WTC11 (cell line): Measurements from ENCODE around the gene DCAF16. TPM values are rescaled to one million over a fixed set of nuclear protein-coding genes. Genes with fewer than 3 reads are reported as not detected.

Experiments used
- ATAC-seq: fragments of 200-7000 bp; cut with Tn5 transposase; 2 replicates; pipeline ENCODE4 v1.10.0; 2021; ENCODE audit warnings: mild to moderate bottlenecking, moderate library complexity
- CTCF ChIA-PET: fragments of 300-600 bp; sonication (Branson Sonifier 250); formaldehyde crosslinking; loops from one replicate; lab custom pipeline; 2021; ENCODE audit warnings: antibody characterized with exemption; lab: Charles Lee
- POLR2A ChIA-PET: fragments of 350-600 bp; sonication (Branson Sonifier 250); formaldehyde crosslinking; loops from one replicate; lab custom pipeline; 2021; ENCODE audit warnings: antibody characterized with exemption; lab: Charles Lee
- DNase-seq: peaks from one replicate; pipeline ENCODE4 v3.0.0; 2021; ENCODE audit warnings: low spot score
- H3K27ac Mint-ChIP-seq: 2 replicates; pipeline ENCODE4 v1.8.0; 2021; ENCODE audit warnings: mixed read lengths
- H3K27me3 Mint-ChIP-seq: 2 replicates; pipeline ENCODE4 v1.8.0; 2021; ENCODE audit warnings: low read depth, mild to moderate bottlenecking, moderate library complexity, mixed read lengths
- H3K36me3 Mint-ChIP-seq: 2 replicates; pipeline ENCODE4 v1.8.0; 2021; ENCODE audit warnings: mixed read lengths
- H3K4me1 Mint-ChIP-seq: 2 replicates; pipeline ENCODE4 v1.8.0; 2022; ENCODE audit warnings: mixed read lengths
- H3K4me3 Mint-ChIP-seq: 2 replicates; pipeline ENCODE4 v1.8.0; 2021; ENCODE audit warnings: mild to moderate bottlenecking, moderate library complexity, mixed read lengths
- H3K9me3 Mint-ChIP-seq: 2 replicates; pipeline ENCODE4 v1.8.0; 2021; ENCODE audit warnings: mixed read lengths
- ATF3 ChIP-seq: sonication (generic); formaldehyde crosslinking; conservative IDR thresholded peaks from 2 replicates; pipeline ENCODE4 v1.8.1; 2022; ENCODE audit warnings: mild to moderate bottlenecking, missing genetic modification reagents
- CBFB ChIP-seq: sonication (generic); formaldehyde crosslinking; IDR thresholded peaks from 2 replicates; pipeline ENCODE4 v1.8.1; 2022; ENCODE audit warnings: mild to moderate bottlenecking, low read depth, missing genetic modification reagents
- E2F5 ChIP-seq: sonication (generic); formaldehyde crosslinking; IDR thresholded peaks from 2 replicates; pipeline ENCODE4 v1.8.1; 2022; ENCODE audit warnings: mild to moderate bottlenecking, moderate library complexity, missing genetic modification reagents
- ESRRA ChIP-seq: sonication (generic); formaldehyde crosslinking; IDR thresholded peaks from 2 replicates; pipeline ENCODE4 v1.8.1; 2022; ENCODE audit warnings: mild to moderate bottlenecking, missing genetic modification reagents, borderline replicate concordance
- FOXJ3 ChIP-seq: sonication (generic); formaldehyde crosslinking; IDR thresholded peaks from 2 replicates; pipeline ENCODE4 v1.9.0; 2021; ENCODE audit warnings: missing genetic modification reagents, mild to moderate bottlenecking, borderline replicate concordance
- FOXK1 ChIP-seq: sonication (generic); formaldehyde crosslinking; IDR thresholded peaks from 2 replicates; pipeline ENCODE4 v1.8.0; 2022; ENCODE audit warnings: mild to moderate bottlenecking, moderate library complexity, missing genetic modification reagents
- GRHL2 ChIP-seq: fragments of 250-450 bp; sonication (Bioruptor Pico); IDR thresholded peaks from 2 replicates; pipeline ENCODE4 v1.8.0; 2022; ENCODE audit warnings: mild to moderate bottlenecking, moderate library complexity; ENCODE audit not compliant: insufficient replicate concordance, severe bottlenecking
- NR2C2 ChIP-seq: sonication (generic); formaldehyde crosslinking; IDR thresholded peaks from 2 replicates; pipeline ENCODE4 v1.8.0; 2022; ENCODE audit warnings: mild to moderate bottlenecking, missing genetic modification reagents
- NR3C1 ChIP-seq: sonication (generic); formaldehyde crosslinking; conservative IDR thresholded peaks from 2 replicates; pipeline ENCODE4 v1.8.1; 2023; ENCODE audit warnings: low read depth, mild to moderate bottlenecking, missing genetic modification reagents
- SMAD3 ChIP-seq: sonication (generic); formaldehyde crosslinking; IDR thresholded peaks from 2 replicates; pipeline ENCODE4 v1.8.0; 2022; ENCODE audit warnings: missing genetic modification reagents, mild to moderate bottlenecking, borderline replicate concordance
- ZMAT4 ChIP-seq: fragments of 250-450 bp; sonication (Bioruptor Pico); IDR thresholded peaks from 2 replicates; pipeline ENCODE4 v1.9.0; 2021; ENCODE audit warnings: mild to moderate bottlenecking
- ZNF121 ChIP-seq: sonication (generic); formaldehyde crosslinking; IDR thresholded peaks from 2 replicates; pipeline ENCODE4 v1.8.0; 2023; ENCODE audit warnings: missing genetic modification reagents
- ZNF423 ChIP-seq: fragments of 250-450 bp; sonication (Bioruptor Pico); IDR thresholded peaks from 2 replicates; pipeline ENCODE4 v2.1.2; 2022; ENCODE audit warnings: mild to moderate bottlenecking, moderate library complexity
- ZNF671 ChIP-seq: fragments of 250-450 bp; sonication (Bioruptor Pico); IDR thresholded peaks from 2 replicates; pipeline ENCODE4 v1.8.0; 2021; ENCODE audit warnings: mild to moderate bottlenecking
- total RNA-seq: library from RNA; stranded (reverse); gene quantifications from 3 replicates; pipeline ENCODE4 v1.2.3, GENCODE V29; 2021
- TF ChIP-seq, protein P1 (sequence below): sonication (generic); formaldehyde crosslinking; IDR thresholded peaks from 2 replicates; pipeline ENCODE4 v1.8.1; 2022; ENCODE audit warnings: low read depth, missing genetic modification reagents, borderline replicate concordance
- TF ChIP-seq, protein P2 (sequence below): sonication (generic); formaldehyde crosslinking; IDR thresholded peaks from 2 replicates; pipeline ENCODE4 v1.8.1; 2023; ENCODE audit warnings: mild to moderate bottlenecking, missing genetic modification reagents, moderate library complexity
- TF ChIP-seq, protein P3 (sequence below): fragments of 250-450 bp; sonication (Bioruptor Pico); IDR thresholded peaks from 2 replicates; pipeline ENCODE4 v1.9.0; 2021; ENCODE audit warnings: mild to moderate bottlenecking

The DCAF16 gene
- total RNA-seq, 1 experiment from 2014 or later: 53.6 TPM

DNA sequence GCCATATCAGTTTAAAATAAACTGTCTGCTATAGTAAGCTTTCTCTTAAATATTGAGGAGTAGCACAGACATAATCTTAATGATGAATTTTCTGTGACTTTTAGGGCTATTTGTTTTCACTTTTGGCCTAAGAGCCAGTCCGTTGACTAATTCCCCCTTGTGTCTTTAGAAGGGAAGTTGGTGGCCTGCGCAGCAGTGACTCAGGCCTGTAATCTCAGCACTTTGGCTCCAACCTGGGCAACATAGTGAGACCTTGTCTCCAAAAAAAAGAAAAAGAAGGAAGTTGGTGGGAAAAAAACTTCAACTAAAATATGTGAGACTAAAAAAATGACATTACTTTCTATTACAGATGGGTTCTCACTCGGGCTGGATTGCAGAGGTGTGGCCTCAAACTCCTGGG, 3.6 kb upstream of the DCAF16 start:
- CTCF ChIA-PET: no interaction called here
- Mint-ChIP-seq H3K9me3 (no peaks in the 10 kb centered on the region), H3K4me1 (peaks cover 15% of the 10 kb centered on the region), H3K27me3 (peaks cover 3% of the 10 kb centered on the region; the same call in 1 of the 2 replicates), H3K27ac (no peak overlapping the region), H3K36me3 (peaks cover 40% of the 10 kb centered on the region), H3K4me3 (no peak overlapping the region)
- POLR2A ChIA-PET: no interaction called here
- DNase-seq: no peak
- ATAC-seq: no peak
- no peak for TF ChIP-seq ESRRA (CRISPR knock-in tag)
- TF ChIP-seq SMAD3: no peak
- no peak for TF ChIP-seq E2F5 (CRISPR knock-in tag)
- TF ChIP-seq GRHL2 (CRISPR knock-in tag): no peak
- TF ChIP-seq, protein P1, sequence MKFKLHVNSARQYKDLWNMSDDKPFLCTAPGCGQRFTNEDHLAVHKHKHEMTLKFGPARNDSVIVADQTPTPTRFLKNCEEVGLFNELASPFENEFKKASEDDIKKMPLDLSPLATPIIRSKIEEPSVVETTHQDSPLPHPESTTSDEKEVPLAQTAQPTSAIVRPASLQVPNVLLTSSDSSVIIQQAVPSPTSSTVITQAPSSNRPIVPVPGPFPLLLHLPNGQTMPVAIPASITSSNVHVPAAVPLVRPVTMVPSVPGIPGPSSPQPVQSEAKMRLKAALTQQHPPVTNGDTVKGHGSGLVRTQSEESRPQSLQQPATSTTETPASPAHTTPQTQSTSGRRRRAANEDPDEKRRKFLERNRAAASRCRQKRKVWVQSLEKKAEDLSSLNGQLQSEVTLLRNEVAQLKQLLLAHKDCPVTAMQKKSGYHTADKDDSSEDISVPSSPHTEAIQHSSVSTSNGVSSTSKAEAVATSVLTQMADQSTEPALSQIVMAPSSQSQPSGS: no peak
- TF ChIP-seq NR3C1 (CRISPR knock-in tag): no peak
- TF ChIP-seq CBFB (CRISPR knock-in tag): no peak
- no peak for TF ChIP-seq ATF3 (CRISPR knock-in tag)

DNA sequence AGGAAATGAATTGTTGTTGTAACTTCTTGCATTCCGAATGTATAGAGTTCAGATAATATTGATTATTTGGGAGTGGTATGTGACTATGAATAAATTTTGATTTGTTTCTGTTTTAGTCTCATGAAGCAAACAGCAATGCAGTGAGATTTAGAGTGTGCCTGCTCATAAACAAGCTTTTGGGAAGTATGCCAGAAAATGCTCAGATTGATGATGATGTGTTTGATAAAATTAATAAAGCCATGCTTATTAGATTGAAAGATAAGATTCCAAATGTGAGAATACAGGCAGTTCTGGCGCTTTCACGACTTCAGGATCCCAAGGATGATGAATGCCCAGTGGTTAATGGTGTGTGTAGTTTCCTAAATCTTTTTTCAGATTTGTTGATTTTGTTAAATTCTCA, 2.2 kb upstream of the DCAF16 start:
- Mint-ChIP-seq H3K27me3 (peaks cover 3% of the 10 kb centered on the region; the same call in 1 of the 2 replicates), H3K36me3 (peaks cover 42% of the 10 kb centered on the region), H3K9me3 (no peaks in the 10 kb centered on the region), H3K27ac (no peak overlapping the region), H3K4me3 (peak overlapping the region; percentile 97), H3K4me1 (peaks cover 25% of the 10 kb centered on the region)
- ChIA-PET CTCF (no interaction called here), POLR2A (no interaction called here)
- TF ChIP-seq CBFB (CRISPR knock-in tag) (no peak), ZMAT4 (no peak), FOXJ3 (CRISPR knock-in tag) (no peak), ZNF671 (CRISPR knock-in tag) (no peak), FOXK1 (CRISPR knock-in tag) (no peak), NR2C2 (CRISPR knock-in tag) (no peak), ZNF423 (CRISPR knock-in tag) (no peak)
- TF ChIP-seq, protein P2, sequence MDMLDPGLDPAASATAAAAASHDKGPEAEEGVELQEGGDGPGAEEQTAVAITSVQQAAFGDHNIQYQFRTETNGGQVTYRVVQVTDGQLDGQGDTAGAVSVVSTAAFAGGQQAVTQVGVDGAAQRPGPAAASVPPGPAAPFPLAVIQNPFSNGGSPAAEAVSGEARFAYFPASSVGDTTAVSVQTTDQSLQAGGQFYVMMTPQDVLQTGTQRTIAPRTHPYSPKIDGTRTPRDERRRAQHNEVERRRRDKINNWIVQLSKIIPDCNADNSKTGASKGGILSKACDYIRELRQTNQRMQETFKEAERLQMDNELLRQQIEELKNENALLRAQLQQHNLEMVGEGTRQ: no peak
- TF ChIP-seq, protein P3, sequence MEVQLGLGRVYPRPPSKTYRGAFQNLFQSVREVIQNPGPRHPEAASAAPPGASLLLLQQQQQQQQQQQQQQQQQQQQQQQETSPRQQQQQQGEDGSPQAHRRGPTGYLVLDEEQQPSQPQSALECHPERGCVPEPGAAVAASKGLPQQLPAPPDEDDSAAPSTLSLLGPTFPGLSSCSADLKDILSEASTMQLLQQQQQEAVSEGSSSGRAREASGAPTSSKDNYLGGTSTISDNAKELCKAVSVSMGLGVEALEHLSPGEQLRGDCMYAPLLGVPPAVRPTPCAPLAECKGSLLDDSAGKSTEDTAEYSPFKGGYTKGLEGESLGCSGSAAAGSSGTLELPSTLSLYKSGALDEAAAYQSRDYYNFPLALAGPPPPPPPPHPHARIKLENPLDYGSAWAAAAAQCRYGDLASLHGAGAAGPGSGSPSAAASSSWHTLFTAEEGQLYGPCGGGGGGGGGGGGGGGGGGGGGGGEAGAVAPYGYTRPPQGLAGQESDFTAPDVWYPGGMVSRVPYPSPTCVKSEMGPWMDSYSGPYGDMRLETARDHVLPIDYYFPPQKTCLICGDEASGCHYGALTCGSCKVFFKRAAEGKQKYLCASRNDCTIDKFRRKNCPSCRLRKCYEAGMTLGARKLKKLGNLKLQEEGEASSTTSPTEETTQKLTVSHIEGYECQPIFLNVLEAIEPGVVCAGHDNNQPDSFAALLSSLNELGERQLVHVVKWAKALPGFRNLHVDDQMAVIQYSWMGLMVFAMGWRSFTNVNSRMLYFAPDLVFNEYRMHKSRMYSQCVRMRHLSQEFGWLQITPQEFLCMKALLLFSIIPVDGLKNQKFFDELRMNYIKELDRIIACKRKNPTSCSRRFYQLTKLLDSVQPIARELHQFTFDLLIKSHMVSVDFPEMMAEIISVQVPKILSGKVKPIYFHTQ (CRISPR knock-in tag): no peak
- ATAC-seq (no peak), DNase-seq (no peak)

DNA sequence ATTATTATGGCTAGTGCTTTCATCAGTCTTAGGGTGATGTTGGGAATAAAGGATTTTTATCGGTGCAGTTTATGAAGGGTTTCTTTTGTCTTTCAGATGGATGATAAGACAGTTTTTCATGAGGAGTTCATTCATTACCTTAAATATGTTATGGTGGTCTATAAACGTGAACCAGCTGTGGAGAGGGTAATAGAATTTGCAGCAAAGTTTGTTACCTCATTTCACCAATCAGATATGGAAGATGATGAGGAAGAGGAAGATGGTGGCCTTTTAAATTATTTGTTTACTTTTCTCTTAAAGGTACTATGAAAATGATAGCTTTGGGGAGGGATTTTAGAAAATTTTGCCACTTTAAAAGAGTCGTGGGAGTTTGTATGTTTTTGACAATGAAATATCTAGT, 1.6 kb upstream of the DCAF16 start:
- Mint-ChIP-seq H3K27me3 (peaks cover 3% of the 10 kb centered on the region; the same call in 1 of the 2 replicates), H3K4me1 (peaks cover 32% of the 10 kb centered on the region), H3K4me3 (peak overlapping the region; percentile 97), H3K9me3 (no peaks in the 10 kb centered on the region), H3K27ac (peak overlapping the region; percentile 71; the same call in 1 of the 2 replicates), H3K36me3 (peaks cover 38% of the 10 kb centered on the region)
- POLR2A ChIA-PET: no interaction called here
- no peak for DNase-seq
- TF ChIP-seq ZNF121 (CRISPR knock-in tag): no peak
- CTCF ChIA-PET: no interaction called here
- no peak for ATAC-seq
